Cardiac fibroblast (primary cell): ENCODE data around the gene MED13L.

ENCODE experiments used
- DNase-seq, 2 donors: peaks; one replicate each; pipeline versions ENCODE4 v3.0.0 to v3.0.0-alpha.2; 2010; ENCODE audit warnings: low read depth in 2 of 2
- H3K4me3 ChIP-seq, 2 donors: replicated peaks in 1 of 2; 1 replicate in 1 of 2; 2 replicates in 1 of 2; pipeline ENCODE4 v1.5.1; 2011; ENCODE audit warnings: low read depth in 2 of 2, low read length in 2 of 2, mild to moderate bottlenecking in 2 of 2, moderate library complexity in 1 of 2
- CTCF ChIP-seq: IDR thresholded peaks from one replicate; pipeline ENCODE4 v1.5.1; 2011; ENCODE audit warnings: low read depth, mild to moderate bottlenecking, low read length, inconsistent platforms

MED13L gene

GRCh38 chr12:116248930-116249329 lies 28.6 kb downstream of the MED13L start:
- H3K4me3 ChIP-seq, result no peak overlapping the region
- DNase-seq, result no peak
- no peak for TF ChIP-seq CTCF

- TF ChIP-seq CTCF, result no peak
- no peak for DNase-seq
- no peak overlapping the region for H3K4me3 ChIP-seq
Measured at GRCh38 chr12:116248433-116248832, 29.1 kb downstream of the MED13L start.

DNA sequence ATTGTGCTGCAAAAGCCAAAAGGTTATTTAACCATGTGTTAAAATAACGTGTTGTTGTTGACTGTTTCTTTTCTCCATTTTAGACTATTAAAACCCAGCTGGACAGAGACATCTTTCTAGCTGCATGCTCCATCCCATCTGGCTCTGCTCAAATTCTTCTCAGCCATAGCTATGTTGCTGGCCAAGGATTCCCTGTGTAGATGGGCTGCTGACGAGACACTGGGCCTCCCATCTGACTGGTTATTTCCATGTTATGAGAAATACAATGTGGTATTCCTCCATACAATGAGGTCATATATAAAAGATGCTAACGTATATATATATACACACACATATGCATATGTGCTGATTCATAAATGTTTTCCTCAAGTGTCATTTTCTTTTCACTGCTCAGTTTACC lies 30.1 kb downstream of the MED13L start:
- DNase-seq, result peak; percentile 23 to 43
- no peak for TF ChIP-seq CTCF
- no peak overlapping the region for H3K4me3 ChIP-seq

- no peak for DNase-seq
- TF ChIP-seq CTCF, result no peak
- H3K4me3 ChIP-seq, result no peak overlapping the region
Measured at GRCh38 chr12:116246490-116247179, 30.9 kb downstream of the MED13L start.

GRCh38 chr12:116245189-116245588 lies 32.3 kb downstream of the MED13L start:
- TF ChIP-seq CTCF, result no peak
- H3K4me3 ChIP-seq, result no peak overlapping the region
- no peak for DNase-seq

DNA sequence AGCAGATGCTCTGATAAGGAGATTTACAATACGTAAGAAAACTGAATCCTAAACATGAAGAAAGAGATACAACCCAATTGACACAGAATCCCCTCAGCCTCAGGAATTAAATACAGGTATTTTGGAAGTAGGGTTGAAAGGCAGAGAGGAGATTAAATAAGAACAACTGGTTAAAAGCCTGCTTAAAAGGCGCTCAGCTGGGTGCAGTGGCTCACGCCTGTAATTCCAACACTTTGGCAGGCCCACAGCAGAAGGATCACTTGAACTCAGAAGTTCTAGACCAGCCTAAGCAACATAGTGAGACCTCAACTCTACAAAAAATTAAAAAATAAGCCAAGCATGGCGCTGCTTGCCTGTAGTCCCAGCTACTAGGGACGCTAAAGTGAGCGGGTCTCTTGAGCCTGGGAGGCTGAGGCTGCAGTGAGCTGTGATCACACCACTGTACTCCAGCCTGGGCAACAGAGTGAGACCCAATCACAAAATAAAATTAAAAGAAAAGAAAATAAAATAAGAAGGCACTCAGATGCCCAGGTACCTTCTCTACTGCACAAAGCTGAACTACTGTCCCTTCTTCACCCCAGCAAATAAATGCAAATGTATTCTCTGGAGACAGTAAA lies 32.9 kb downstream of the MED13L start:
- TF ChIP-seq CTCF, result no peak
- DNase-seq, result no peak
- H3K4me3 ChIP-seq, result no peak overlapping the region
